H1 (cell line): ENCODE data around the gene FAM193A. TPM values are rescaled to one million over a fixed set of nuclear protein-coding genes. Genes with fewer than 3 reads are reported as not detected.

ENCODE experiments used
- CTCF ChIA-PET: fragments of 300-600 bp; sonication (Branson Sonifier 250); formaldehyde crosslinking; loops from one replicate; lab custom pipeline; 2021; ENCODE audit not compliant: partially characterized antibody; lab: Charles Lee
- POLR2A ChIA-PET: fragments of 300-600 bp; sonication (Branson Sonifier 250); formaldehyde crosslinking; loops from one replicate; lab custom pipeline; 2021; ENCODE audit warnings: inconsistent platforms; ENCODE audit not compliant: partially characterized antibody; lab: Charles Lee
- DNase-seq, 2 experiments: peaks; one replicate each; pipeline versions ENCODE4 v3.0.0 to v3.0.0-alpha.2; 2010 to 2022; ENCODE audit warnings: low spot score in 2 of 2, low read depth in 1 of 2, mixed read lengths in 1 of 2
- FAIRE-seq: peaks from 2 replicates; lab custom pipeline; 2011; peaks lifted over from hg19 to GRCh38; lab: Jason Lieb, UNC
- H2AFZ ChIP-seq: 2 replicates; pipeline ENCODE4 v1.8.1; 2012; ENCODE audit warnings: low read length, inconsistent platforms
- H2AK5ac ChIP-seq: 2 replicates; pipeline ENCODE4 v1.6.1; 2013; ENCODE audit warnings: low read depth, low read length
- H2BK120ac ChIP-seq: replicated peaks from 2 replicates; pipeline ENCODE3; 2013; ENCODE audit warnings: low read depth, low read length, inconsistent platforms
- H2BK12ac ChIP-seq: 2 replicates; pipeline ENCODE4 v1.6.1; 2013; ENCODE audit warnings: low read depth, low read length
- H2BK15ac ChIP-seq: 2 replicates; pipeline ENCODE4 v1.6.1; 2013; ENCODE audit warnings: low read length
- H2BK20ac ChIP-seq: 2 replicates; pipeline ENCODE4 v1.6.1; 2013; ENCODE audit warnings: low read length
- H2BK5ac ChIP-seq: 2 replicates; pipeline ENCODE4 v1.6.1; 2013; ENCODE audit warnings: low read depth, low read length
- H3K14ac ChIP-seq: 2 replicates; pipeline ENCODE4 v1.6.1; 2013; ENCODE audit warnings: inconsistent platforms; ENCODE audit not compliant: insufficient read length
- H3K18ac ChIP-seq: 2 replicates; pipeline ENCODE4 v1.6.1; 2013; ENCODE audit warnings: low read length; ENCODE audit errors: extremely low read depth
- H3K23ac ChIP-seq: 2 replicates; pipeline ENCODE4 v1.6.1; 2013; ENCODE audit warnings: inconsistent platforms; ENCODE audit not compliant: insufficient read length
- H3K23me2 ChIP-seq: 2 replicates; pipeline ENCODE4 v1.6.1; 2013; ENCODE audit warnings: low read depth, low read length
- H3K27ac ChIP-seq: 2 replicates; pipeline ENCODE4 v1.6.1; 2011; ENCODE audit warnings: low read depth, low read length, inconsistent platforms
- H3K27me3 ChIP-seq, 4 experiments: replicated peaks in 1 of 4; 1 replicate in 1 of 4; 2 replicates in 3 of 4; pipeline versions ENCODE4 v1.6.1 to v1.8.1; 2011 to 2013; ENCODE audit warnings: low read length in 3 of 4, mild to moderate bottlenecking in 3 of 4, inconsistent platforms in 2 of 4, mixed read lengths in 2 of 4, moderate library complexity in 1 of 4; ENCODE audit not compliant: control insufficient read depth in 3 of 4, insufficient read depth in 3 of 4; ENCODE audit errors: extremely low read depth in 1 of 4
- H3K36me3 ChIP-seq, 4 experiments: 2 replicates each; pipeline versions ENCODE4 v1.6.1 to v1.8.1; 2011 to 2013; ENCODE audit warnings: mild to moderate bottlenecking in 4 of 4, low read length in 3 of 4, moderate library complexity in 2 of 4, control low read depth in 1 of 4, inconsistent platforms in 1 of 4; ENCODE audit not compliant: insufficient read depth in 4 of 4, control insufficient read depth in 2 of 4
- H3K4ac ChIP-seq: replicated peaks from 2 replicates; pipeline ENCODE3; 2013; ENCODE audit warnings: low read length, low read depth, mixed read lengths, inconsistent platforms; ENCODE audit not compliant: insufficient read length
- H3K4me1 ChIP-seq, 4 experiments: replicated peaks in 1 of 4; 1 replicate in 1 of 4; 2 replicates in 3 of 4; pipeline versions ENCODE4 v1.6.1 to v1.8.1; 2011 to 2013; ENCODE audit warnings: low read length in 3 of 4, inconsistent platforms in 2 of 4, mixed read lengths in 1 of 4; ENCODE audit not compliant: insufficient read depth in 4 of 4, control insufficient read depth in 3 of 4
- H3K4me2 ChIP-seq, 2 experiments: 2 replicates each; pipeline versions ENCODE4 v1.6.1 to v1.8.1; 2011 to 2013; ENCODE audit warnings: low read depth in 2 of 2, low read length in 2 of 2, control low read depth in 1 of 2, inconsistent platforms in 1 of 2, mild to moderate bottlenecking in 1 of 2; ENCODE audit not compliant: insufficient read depth in 1 of 2
- H3K4me3 ChIP-seq, 4 experiments: fragments of 200-600, 300-600 bp in 1 of 4; sonication (generic), shearing (Covaris generic), sonication (Bioruptor Twin) in 1 of 4; 2 replicates each; pipeline versions ENCODE4 v1.5.1 to v1.8.1; 2011 to 2016; ENCODE audit warnings: low read length in 4 of 4, low read depth in 3 of 4, control low read depth in 2 of 4, inconsistent platforms in 2 of 4, mild to moderate bottlenecking in 2 of 4, mixed read lengths in 1 of 4, moderate library complexity in 1 of 4; ENCODE audit not compliant: insufficient read depth in 2 of 4; ENCODE audit errors: extremely low read depth in 1 of 4
- H3K56ac ChIP-seq: replicated peaks from 2 replicates; pipeline ENCODE3; 2013; ENCODE audit warnings: low read depth, mild to moderate bottlenecking, mixed read lengths, low read length, inconsistent platforms; ENCODE audit not compliant: insufficient read length
- H3K79me1 ChIP-seq: 2 replicates; pipeline ENCODE4 v1.6.1; 2013; ENCODE audit warnings: low read depth, low read length, control low read depth
- H3K79me2 ChIP-seq, 2 experiments: 2 replicates each; pipeline versions ENCODE4 v1.6.1 to v1.8.1; 2012 to 2013; ENCODE audit warnings: low read length in 2 of 2, mild to moderate bottlenecking in 2 of 2, inconsistent platforms in 1 of 2; ENCODE audit not compliant: insufficient read depth in 2 of 2, control insufficient read depth in 1 of 2
- H3K9ac ChIP-seq, 4 experiments: replicated peaks in 1 of 4; 1 replicate in 1 of 4; 2 replicates in 3 of 4; pipeline versions ENCODE4 v1.6.1 to v1.8.1; 2011 to 2013; ENCODE audit warnings: low read depth in 3 of 4, low read length in 3 of 4, control low read depth in 2 of 4, mild to moderate bottlenecking in 2 of 4, moderate library complexity in 2 of 4, inconsistent platforms in 1 of 4; ENCODE audit errors: extremely low read depth in 1 of 4
- H3K9me3 ChIP-seq, 2 experiments: 2 replicates each; pipeline versions ENCODE4 v1.6.1 to v1.8.1; 2012 to 2013; ENCODE audit warnings: mild to moderate bottlenecking in 2 of 2, moderate library complexity in 2 of 2, control low read depth in 1 of 2, inconsistent platforms in 1 of 2, low read depth in 1 of 2, low read length in 1 of 2, mixed read lengths in 1 of 2; ENCODE audit not compliant: insufficient read depth in 2 of 2
- H4K20me1 ChIP-seq, 2 experiments: replicated peaks in 1 of 2; 2 replicates each; pipeline versions ENCODE3 to v1.8.1; 2011 to 2013; ENCODE audit warnings: inconsistent platforms in 2 of 2, low read length in 2 of 2, mild to moderate bottlenecking in 1 of 2; ENCODE audit not compliant: insufficient read depth in 2 of 2, control insufficient read depth in 1 of 2
- H4K5ac ChIP-seq: 2 replicates; pipeline ENCODE4 v1.6.1; 2013; ENCODE audit warnings: low read length, low read depth, mixed read lengths, inconsistent platforms; ENCODE audit not compliant: insufficient read length
- H4K8ac ChIP-seq: 2 replicates; pipeline ENCODE4 v1.8.0; 2013; ENCODE audit warnings: mild to moderate bottlenecking, moderate library complexity, low read length, inconsistent platforms; ENCODE audit not compliant: insufficient read depth; ENCODE audit errors: extremely low read depth
- H4K91ac ChIP-seq: replicated peaks from 2 replicates; pipeline ENCODE3; 2013; ENCODE audit warnings: low read length, mixed read lengths, inconsistent platforms; ENCODE audit not compliant: insufficient read length
- ATF2 ChIP-seq: IDR thresholded peaks from 2 replicates; pipeline ENCODE4 v1.6.1; 2012; ENCODE audit warnings: low read length, inconsistent platforms
- CEBPB ChIP-seq: IDR thresholded peaks from 2 replicates; pipeline ENCODE4 v1.6.1; 2012; ENCODE audit warnings: low read depth, low read length
- JUN ChIP-seq: IDR thresholded peaks from 2 replicates; pipeline ENCODE4 v1.6.1; 2011; ENCODE audit warnings: low read depth, mild to moderate bottlenecking, improper control_type of control experiment, low read length
- KDM1A ChIP-seq: fragments of 200-600, 300-600 bp; sonication (generic); IDR thresholded peaks from 2 replicates; pipeline ENCODE4 v1.7.1; 2016; ENCODE audit warnings: mild to moderate bottlenecking, low read length, borderline replicate concordance
- PHF8 ChIP-seq: fragments of 200-600 bp; sonication (generic); conservative IDR thresholded peaks from 2 replicates; pipeline ENCODE4 v1.7.1; 2012; ENCODE audit warnings: low read depth, mild to moderate bottlenecking, inconsistent platforms, low read length, moderate library complexity
- RAD21 ChIP-seq, 2 experiments: IDR thresholded peaks in 1 of 2; conservative IDR thresholded peaks in 1 of 2; 2 replicates each; pipeline ENCODE4 v1.6.1; 2011; ENCODE audit warnings: low read depth in 2 of 2, low read length in 2 of 2, improper control_type of control experiment in 1 of 2, inconsistent platforms in 1 of 2, mild to moderate bottlenecking in 1 of 2, moderate library complexity in 1 of 2
- RNF2 ChIP-seq: fragments of 200-900, 300-1000 bp; sonication (generic); IDR thresholded peaks from 2 replicates; pipeline ENCODE4 v1.7.1; 2016; ENCODE audit warnings: borderline replicate concordance, low read depth, mild to moderate bottlenecking, antibody characterized with exemption, low read length; ENCODE audit not compliant: poor library complexity, severe bottlenecking; ENCODE audit errors: missing control alignments
- SP1 ChIP-seq: IDR thresholded peaks from 2 replicates; pipeline ENCODE4 v1.6.1; 2011; ENCODE audit warnings: low read depth, low read length
- SP2 ChIP-seq: IDR thresholded peaks from 2 replicates; pipeline ENCODE4 v1.6.1; 2012; ENCODE audit warnings: mild to moderate bottlenecking, low read length, inconsistent platforms
- SP4 ChIP-seq: IDR thresholded peaks from 2 replicates; pipeline ENCODE4 v1.6.1; 2012; ENCODE audit warnings: low read length, inconsistent platforms
- YY1 ChIP-seq: IDR thresholded peaks from 2 replicates; pipeline ENCODE4 v1.6.1; 2011; ENCODE audit warnings: low read depth, mild to moderate bottlenecking, low read length
- WGBS, 2 experiments: shearing (Covaris generic) in 1 of 2; methylation state at CpG; one replicate each; pipeline versions ENCODE4 v1.1.6 to v1.1.7; 2013 to 2015; ENCODE audit warnings: low lambda C conversion rate in 2 of 2, mixed read lengths in 2 of 2, inconsistent platforms in 1 of 2, low coverage in 1 of 2, missing lambda C conversion rate in 1 of 2; ENCODE audit not compliant: insufficient replicate concordance in 2 of 2, insufficient coverage in 1 of 2, insufficient read length in 1 of 2; ENCODE audit errors: extremely low coverage in 1 of 2, missing lambda C conversion rate in 1 of 2; 5-methylcytosine and 5-hydroxymethylcytosine counted together
- polyA plus RNA-seq, 7 experiments: library from polyadenylated mRNA; depleted of rRNA in 3 of 7; stranded (reverse) in 5 of 7; unstranded in 2 of 7; fragments of >200 nt in 5 of 7; fragments of 200-250 nt in 2 of 7; gene quantifications; 1 replicate in 5 of 7; 2 replicates in 1 of 7; 4 replicates in 1 of 7; pipeline versions ENCODE4 v1.2.1 to v1.2.3, GENCODE V29; 2011 to 2013; ENCODE audit warnings: missing spikeins in 2 of 7, mixed read lengths in 2 of 7
- total RNA-seq: library from RNA; stranded (reverse); fragmentation: NEBNext Ultra II Directional; extraction: Animal tissue kit (Norgen Biotek cat#: 25700); gene quantifications from 2 replicates; pipeline ENCODE4 v1.2.1, GENCODE V29; 2021
- TF ChIP-seq, protein P1 (sequence below): IDR thresholded peaks from 2 replicates; pipeline ENCODE4 v1.6.1; 2012; ENCODE audit warnings: inconsistent platforms

The FAM193A gene
- total and polyA plus RNA-seq, 2 of the 8 experiments (the other 6 are each of a cell fraction or from before 2014, with no cell fraction given): 8.7 to 26.2 TPM

DNA sequence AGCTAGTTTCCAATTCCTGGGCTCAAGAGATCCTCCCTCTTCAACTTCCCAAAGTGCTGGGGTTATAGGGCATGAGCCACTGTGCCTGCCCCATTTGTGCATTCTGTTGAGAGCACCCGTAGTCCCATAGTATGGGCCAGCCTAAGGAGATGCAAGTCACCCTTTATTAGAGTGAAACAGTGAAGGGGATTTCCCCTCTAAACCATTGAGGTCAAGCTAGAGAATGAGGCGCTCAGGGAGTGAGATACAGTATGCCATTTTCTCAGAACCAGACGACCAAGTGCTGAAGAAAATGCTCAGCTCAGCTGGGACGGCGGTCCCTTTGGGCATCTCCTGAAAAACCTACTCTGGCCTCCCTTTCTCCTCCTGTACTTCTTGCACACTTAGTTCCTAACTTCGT, 48.8 kb upstream of the FAM193A start:
- Histone ChIP-seq H3K9ac (no peak overlapping the region), H3K27me3 (no peaks in the 10 kb centered on the region), H3K79me1 (peaks cover 22% of the 10 kb centered on the region), H2BK20ac (no peak overlapping the region), H2BK12ac (no peak overlapping the region), H4K91ac (no peak overlapping the region), H3K56ac (no peak overlapping the region), H3K4me3 (no peak overlapping the region), H3K18ac (no peak overlapping the region), H3K14ac (no peak overlapping the region), H2AK5ac (no peak overlapping the region), H3K4ac (no peak overlapping the region), H3K23ac (no peak overlapping the region), H3K4me2 (no peak overlapping the region), H3K23me2 (no peaks in the 10 kb centered on the region), H4K20me1 (peaks cover 46 to 56% of the 10 kb centered on the region in 2 experiments), H4K5ac (no peak overlapping the region), H2BK5ac (no peak overlapping the region), H3K9me3 (no peaks in the 10 kb centered on the region), H3K79me2 (peaks cover 52 to 94% of the 10 kb centered on the region in 2 experiments), H2AFZ (no peak overlapping the region), H2BK15ac (no peak overlapping the region), H3K27ac (no peak overlapping the region), H4K8ac (no peak overlapping the region), H3K36me3 (peaks cover 7 to 27% (median 23%) of the 10 kb centered on the region in 4 experiments; a peak in 7 of 8 replicates), H2BK120ac (no peak overlapping the region), H3K4me1 (peaks cover 0 to 8% (median 2%) of the 10 kb centered on the region in 4 experiments; a peak in 4 of 7 replicates)
- DNase-seq (no peak), FAIRE-seq (no peak)
- ChIA-PET POLR2A (interaction anchor here (0.7 to 1.4 kb wide), 5 partner anchors 11 to 19 kb away, joined by 3 to 4 read pairs (median 3); no protein-coding TSS in a partner anchor), CTCF (interaction anchor here (1.0 to 1.5 kb wide), 4 partner anchors 9 to 46 kb away, joined by 3 to 4 read pairs (median 3); no protein-coding TSS in a partner anchor)
- 88% methylated on average over 6 of the region's 6 CpGs; no CpG with 5 or more reads in 1 of the 2 experiments for WGBS, 2 experiments
- TF ChIP-seq ATF2: no peak
- no peak for TF ChIP-seq YY1
- TF ChIP-seq RAD21 (IDR thresholded peaks at IDR 0.05 in 1 of 2, conservative IDR thresholded peaks at IDR 0.05 in 1 of 2; ENCODE audit: low read depth in 2 of 2, low read length in 2 of 2): no peak
- TF ChIP-seq PHF8: no peak
- TF ChIP-seq, protein P1, sequence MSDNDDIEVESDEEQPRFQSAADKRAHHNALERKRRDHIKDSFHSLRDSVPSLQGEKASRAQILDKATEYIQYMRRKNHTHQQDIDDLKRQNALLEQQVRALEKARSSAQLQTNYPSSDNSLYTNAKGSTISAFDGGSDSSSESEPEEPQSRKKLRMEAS: no peak
- TF ChIP-seq SP2: no peak
- no peak for TF ChIP-seq SP1
- TF ChIP-seq KDM1A: no peak
- TF ChIP-seq CEBPB: no peak
- TF ChIP-seq JUN: no peak
- no peak for TF ChIP-seq RNF2
- no peak for TF ChIP-seq SP4
